ENCODE results near the gene POPDC2. TPM values are rescaled to one million over a fixed set of nuclear protein-coding genes. Genes with fewer than 3 reads are reported as not detected.

Gene POPDC2
- polyA plus RNA-seq, 6 donors from 2014 or later, result 2.0 to 4.0 (median 2.4) TPM

- H3K36me3 Mint-ChIP-seq, result peaks cover 0 to 7% of the 10 kb centered on the region in 2 donors
- H3K4me3 Mint-ChIP-seq, result no peak overlapping the region
- DNase-seq (no peak), ATAC-seq (ENCODE audit: low read depth in 2 of 2) (peak in 1 of 2 donors; percentile 20)
- H3K27me3 Mint-ChIP-seq, result no peaks in the 10 kb centered on the region
- H3K27ac Mint-ChIP-seq, result peak overlapping the region in 2 of 6 donors; percentile 66 to 91
- H3K4me1 Mint-ChIP-seq, result peaks cover 26 to 50% (median 33%) of the 10 kb centered on the region in 3 donors
- H3K9me3 Mint-ChIP-seq, result peaks cover 0 to 2% (median 0%) of the 10 kb centered on the region in 7 donors
Observed at GRCh38 chr3:119662604-119663373, 2.4 kb upstream of the POPDC2 start.

- H3K27ac Mint-ChIP-seq, result no peak overlapping the region
- no peak for DNase-seq
Observed at GRCh38 chr3:119659606-119660291, 640 bp downstream of the POPDC2 start.

GRCh38 chr3:119658994-119659393, 1.4 kb downstream of the POPDC2 start:
- Mint-ChIP-seq H3K4me1 (peaks cover 17 to 26% (median 17%) of the 10 kb centered on the region in 3 donors), H3K27me3 (no peaks in the 10 kb centered on the region)

More at GRCh38 chr3:119659606-119660291, 640 bp downstream of the POPDC2 start:
- Mint-ChIP-seq H3K4me1 (peaks cover 21 to 34% (median 24%) of the 10 kb centered on the region in 3 donors), H3K4me3 (no peak overlapping the region), H3K9me3 (no peaks in the 10 kb centered on the region), H3K36me3 (peaks cover 4 to 7% of the 10 kb centered on the region in 2 donors), H3K27me3 (no peaks in the 10 kb centered on the region)
- no peak for ATAC-seq (ENCODE audit: low read depth in 2 of 2)

GRCh38 chr3:119657887-119658702, 2.3 kb downstream of the POPDC2 start:
- peaks cover 4 to 14% of the 10 kb centered on the region in 2 donors for H3K36me3 Mint-ChIP-seq
- H3K27me3 Mint-ChIP-seq, result no peaks in the 10 kb centered on the region
- H3K4me1 Mint-ChIP-seq, result peaks cover 11 to 18% (median 12%) of the 10 kb centered on the region in 3 donors
- DNase-seq (no peak), ATAC-seq (ENCODE audit: low read depth in 2 of 2) (no peak)
- no peak overlapping the region for H3K4me3 Mint-ChIP-seq
- H3K27ac Mint-ChIP-seq, result no peak overlapping the region
- H3K9me3 Mint-ChIP-seq, result no peaks in the 10 kb centered on the region

More at GRCh38 chr3:119658994-119659393, 1.4 kb downstream of the POPDC2 start:
- ATAC-seq (ENCODE audit: low read depth in 2 of 2) (no peak), DNase-seq (no peak)
- Mint-ChIP-seq H3K27ac (no peak overlapping the region), H3K36me3 (peaks cover 4 to 10% of the 10 kb centered on the region in 2 donors), H3K4me3 (no peak overlapping the region), H3K9me3 (no peaks in the 10 kb centered on the region)

GRCh38 chr3:119653876-119654275, 6.5 kb downstream of the POPDC2 start:
- Mint-ChIP-seq H3K4me1 (no peaks in the 10 kb centered on the region), H3K9me3 (no peaks in the 10 kb centered on the region), H3K36me3 (peaks cover 9 to 18% of the 10 kb centered on the region in 2 donors), H3K27me3 (no peaks in the 10 kb centered on the region), H3K4me3 (peak overlapping the region in 1 of 8 donors; percentile 42), H3K27ac (no peak overlapping the region)
- DNase-seq, result no peak
- ATAC-seq (ENCODE audit: low read depth in 2 of 2), result no peak

- ATAC-seq (ENCODE audit: low read depth in 2 of 2) (no peak), DNase-seq (no peak)
- no peaks in the 10 kb centered on the region for H3K4me1 Mint-ChIP-seq
- no peaks in the 10 kb centered on the region for H3K27me3 Mint-ChIP-seq
- peaks cover 14 to 18% of the 10 kb centered on the region in 2 donors for H3K36me3 Mint-ChIP-seq
- no peaks in the 10 kb centered on the region for H3K9me3 Mint-ChIP-seq
- no peak overlapping the region for H3K4me3 Mint-ChIP-seq
- H3K27ac Mint-ChIP-seq, result no peak overlapping the region
Observed at GRCh38 chr3:119652306-119653033, 7.9 kb downstream of the POPDC2 start.

- H3K4me3 Mint-ChIP-seq, result no peak overlapping the region
- H3K27me3 Mint-ChIP-seq, result no peaks in the 10 kb centered on the region
- H3K9me3 Mint-ChIP-seq, result no peaks in the 10 kb centered on the region
- DNase-seq (no peak), ATAC-seq (ENCODE audit: low read depth in 2 of 2) (no peak)
- H3K36me3 Mint-ChIP-seq, result peaks cover 28 to 33% of the 10 kb centered on the region in 2 donors
- H3K27ac Mint-ChIP-seq, result no peak overlapping the region
- no peaks in the 10 kb centered on the region for H3K4me1 Mint-ChIP-seq
Observed at GRCh38 chr3:119649761-119650160, 10.6 kb downstream of the POPDC2 start.

- H3K4me3 Mint-ChIP-seq, result peak overlapping the region in 1 of 8 donors; percentile 44
- peaks cover 25 to 28% of the 10 kb centered on the region in 2 donors for H3K36me3 Mint-ChIP-seq
- no peaks in the 10 kb centered on the region for H3K27me3 Mint-ChIP-seq
- DNase-seq (no peak), ATAC-seq (ENCODE audit: low read depth in 2 of 2) (no peak)
- no peaks in the 10 kb centered on the region for H3K9me3 Mint-ChIP-seq
- H3K4me1 Mint-ChIP-seq, result no peaks in the 10 kb centered on the region
- no peak overlapping the region for H3K27ac Mint-ChIP-seq
Observed at GRCh38 chr3:119647843-119648575, 12.4 kb downstream of the POPDC2 start.

GRCh38 chr3:119647171-119647570, 13.2 kb downstream of the POPDC2 start:
- DNase-seq (no peak), ATAC-seq (ENCODE audit: low read depth in 2 of 2) (no peak)
- Mint-ChIP-seq H3K36me3 (peaks cover 25 to 28% of the 10 kb centered on the region in 2 donors), H3K27me3 (no peaks in the 10 kb centered on the region), H3K27ac (no peak overlapping the region), H3K9me3 (no peaks in the 10 kb centered on the region), H3K4me1 (no peaks in the 10 kb centered on the region), H3K4me3 (no peak overlapping the region)

- Mint-ChIP-seq H3K36me3 (peaks cover 21 to 29% of the 10 kb centered on the region in 2 donors), H3K4me1 (no peaks in the 10 kb centered on the region), H3K4me3 (no peak overlapping the region), H3K27ac (peak overlapping the region in 1 of 6 donors; percentile 49), H3K27me3 (no peaks in the 10 kb centered on the region), H3K9me3 (no peaks in the 10 kb centered on the region)
- ATAC-seq (ENCODE audit: low read depth in 2 of 2) (no peak), DNase-seq (no peak)
Observed at GRCh38 chr3:119645813-119646212, 14.6 kb downstream of the POPDC2 start.

- ATAC-seq (ENCODE audit: low read depth in 2 of 2), result no peak
- Mint-ChIP-seq H3K4me3 (no peak overlapping the region), H3K36me3 (peaks cover 14 to 28% of the 10 kb centered on the region in 2 donors), H3K27me3 (no peaks in the 10 kb centered on the region), H3K4me1 (peaks cover 0 to 1% (median 0%) of the 10 kb centered on the region in 3 donors), H3K9me3 (no peaks in the 10 kb centered on the region), H3K27ac (no peak overlapping the region)
- no peak for DNase-seq
Observed at GRCh38 chr3:119644481-119644880, 15.9 kb downstream of the POPDC2 start.

- no peak for ATAC-seq (ENCODE audit: low read depth in 2 of 2)
- H3K4me3 Mint-ChIP-seq, result no peak overlapping the region
- H3K27ac Mint-ChIP-seq, result peak overlapping the region in 1 of 6 donors; percentile 49
- no peaks in the 10 kb centered on the region for H3K27me3 Mint-ChIP-seq
- peaks cover 14 to 28% of the 10 kb centered on the region in 2 donors for H3K36me3 Mint-ChIP-seq
- no peak for DNase-seq
- H3K9me3 Mint-ChIP-seq, result no peaks in the 10 kb centered on the region
- H3K4me1 Mint-ChIP-seq, result peaks cover 4 to 11% (median 6%) of the 10 kb centered on the region in 3 donors
Observed at GRCh38 chr3:119643528-119643927, 16.9 kb downstream of the POPDC2 start.
